Uterus (tissue), 2 donors: Measurements from ENCODE around the gene UQCRC1.

Source experiments
- CTCF ChIP-seq, 4 experiments: fragments of 200-600 bp in 2 of 4; fragments of 450-650 bp in 2 of 4; sonication (generic) in 2 of 4; IDR thresholded peaks; one replicate each; pipeline ENCODE4 v1.5.1; 2016 to 2019; ENCODE audit warnings: antibody characterized with exemption in 4 of 4, mild to moderate bottlenecking in 2 of 4, moderate library complexity in 1 of 4
- POLR2A ChIP-seq, 2 donors: fragments of 450-650 bp; IDR thresholded peaks; one replicate each; pipeline ENCODE4 v1.6.1; 2016; ENCODE audit warnings: antibody characterized with exemption in 2 of 2, mild to moderate bottlenecking in 1 of 2, moderate library complexity in 1 of 2

DNA sequence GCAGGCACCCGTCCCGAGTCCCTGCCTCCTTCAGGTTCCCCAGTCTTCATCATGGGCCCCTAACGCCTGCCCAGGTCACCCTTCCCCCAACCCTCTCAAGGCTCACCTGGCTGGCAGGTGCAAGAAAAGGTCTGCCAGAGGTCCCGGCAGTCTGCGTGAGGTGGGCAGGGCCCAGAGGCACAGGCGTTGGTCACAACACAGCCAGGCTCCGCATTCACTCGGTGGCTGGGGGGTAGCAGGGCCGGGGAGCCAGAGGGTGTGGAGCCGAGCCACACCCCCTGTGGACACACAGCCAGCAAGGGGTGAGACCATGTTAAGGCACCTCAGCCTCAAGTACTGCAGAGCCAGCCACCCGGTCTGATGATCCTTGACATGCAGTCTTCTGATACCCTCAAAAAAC, 42.3 kb upstream of the UQCRC1 start:
- TF ChIP-seq POLR2A (IDR thresholded peaks at IDR 0.05) = no peak
- no peak for TF ChIP-seq CTCF (IDR thresholded peaks at IDR 0.05)
